K562 (cell line): Measurements from ENCODE around the gene ITGA2B. TPM values are rescaled to one million over a fixed set of nuclear protein-coding genes. Genes with fewer than 3 reads are reported as not detected.

Experiments
- BRF2 ChIP-seq: IDR thresholded peaks from 3 replicates; pipeline ENCODE4 v1.6.1; 2011; ENCODE audit warnings: borderline replicate concordance, mild to moderate bottlenecking; ENCODE audit not compliant: insufficient read length, insufficient read depth
- ELF1 ChIP-seq: fragments of 200-800 bp; sonication (Bioruptor generic); IDR thresholded peaks from 2 replicates; pipeline ENCODE4 v1.6.1; 2016; ENCODE audit warnings: missing genetic modification characterization, missing compliant biosample characterization
- HDAC2 ChIP-seq: fragments of 450-650 bp; IDR thresholded peaks from 2 replicates; pipeline ENCODE4 v1.6.1; 2016; ENCODE audit warnings: mild to moderate bottlenecking
- HES1 ChIP-seq: fragments of 450-650 bp; IDR thresholded peaks from 2 replicates; pipeline ENCODE4 v1.6.1; 2016; ENCODE audit warnings: low read depth, mild to moderate bottlenecking, moderate library complexity
- KLF10 ChIP-seq: fragments of 250-450 bp; sonication (Bioruptor Pico); IDR thresholded peaks from 2 replicates; pipeline ENCODE4 v1.6.1; 2021; ENCODE audit warnings: matching md5 sums
- NFYB ChIP-seq: IDR thresholded peaks from 2 replicates; pipeline ENCODE4 v1.6.1; 2011; ENCODE audit warnings: mild to moderate bottlenecking, moderate library complexity; ENCODE audit not compliant: insufficient read length; ENCODE audit errors: extremely low read depth
- RBFOX2 ChIP-seq: fragments of 200-400 bp; formaldehyde crosslinking; IDR thresholded peaks from 2 replicates; pipeline ENCODE4 v1.6.1; 2017; ENCODE audit warnings: low read depth, mild to moderate bottlenecking, low read length, moderate library complexity
- REST ChIP-seq, 2 experiments: fragments of 450-650 bp; formaldehyde crosslinking in 1 of 2; IDR thresholded peaks; 2 replicates each; pipeline versions ENCODE4 v1.4.0 to v1.6.1; 2014 to 2020; ENCODE audit warnings: mild to moderate bottlenecking in 2 of 2, borderline replicate concordance in 1 of 2, low read depth in 1 of 2
- SAFB ChIP-seq: fragments of 200-400 bp; formaldehyde crosslinking; IDR thresholded peaks from 2 replicates; pipeline ENCODE4 v1.6.1; 2017; ENCODE audit warnings: low read depth, low read length, borderline replicate concordance
- SRSF9 ChIP-seq: fragments of 200-400 bp; formaldehyde crosslinking; IDR thresholded peaks from 2 replicates; pipeline ENCODE4 v1.6.1; 2017; ENCODE audit warnings: low read depth, low read length, borderline replicate concordance
- STAT5B ChIP-seq: fragments of 250-450 bp; sonication (Bioruptor Pico); IDR thresholded peaks from 2 replicates; pipeline ENCODE4 v1.8.0; 2021; ENCODE audit warnings: mild to moderate bottlenecking, inconsistent platforms
- TAF15 ChIP-seq: fragments of 200-400 bp; formaldehyde crosslinking; IDR thresholded peaks from 2 replicates; pipeline ENCODE4 v1.6.1; 2017; ENCODE audit warnings: mild to moderate bottlenecking, low read depth, low read length, moderate library complexity
- ZNF274 ChIP-seq: IDR thresholded peaks from 2 replicates; pipeline ENCODE4 v1.6.1; 2011; ENCODE audit warnings: low read depth, mild to moderate bottlenecking, low read length, moderate library complexity, borderline replicate concordance
- ZNF3 ChIP-seq: fragments of 250-450 bp; sonication (Bioruptor Pico); IDR thresholded peaks from 2 replicates; pipeline ENCODE4 v1.5.0; 2021; ENCODE audit warnings: mild to moderate bottlenecking, moderate library complexity
- ZNF740 ChIP-seq, 3 experiments: fragments of 200-800 bp in 1 of 3; sonication (Bioruptor generic) in 1 of 3; sonication (generic) in 1 of 3; formaldehyde crosslinking in 1 of 3; IDR thresholded peaks; 2 replicates each; pipeline versions ENCODE4 v1.6.1 to v1.8.0; 2016 to 2022; ENCODE audit warnings: mild to moderate bottlenecking in 2 of 3, missing compliant biosample characterization in 2 of 3, missing genetic modification characterization in 2 of 3, missing genetic modification reagents in 1 of 3
- ZNF780A ChIP-seq: fragments of 250-450 bp; sonication (Bioruptor Pico); IDR thresholded peaks from 2 replicates; pipeline ENCODE4 v1.5.0; 2021; ENCODE audit warnings: mild to moderate bottlenecking
- polyA plus RNA-seq, 8 experiments: library from polyadenylated mRNA; depleted of rRNA in 4 of 8; stranded (reverse) in 5 of 8; unstranded in 3 of 8; fragments of >200 nt; fragmentation: Nextera tagmentation in 2 of 8; fragmentation: Illumina TruSeq in 1 of 8; extraction: Ambion mirVana in 2 of 8; extraction: Trizol in 1 of 8; gene quantifications; 2 replicates each; pipeline versions ENCODE4 v1.2.1 to v1.2.3, GENCODE V29; 2011 to 2014; ENCODE audit warnings: inconsistent platforms in 1 of 8, missing spikeins in 1 of 8
- total RNA-seq, 7 experiments: library from RNA; depleted of rRNA in 6 of 7; stranded (reverse); fragments of >200 nt in 6 of 7; fragmentation: Illumina TruSeq in 2 of 7; extraction: Trizol in 2 of 7; gene quantifications; 2 replicates each; pipeline versions ENCODE4 v1.2.1 to v1.2.3, GENCODE V29; 2011 to 2021; ENCODE audit warnings: low replicate concordance in 1 of 7

ITGA2B gene
- total and polyA plus RNA-seq, 9 of the 15 experiments (the other 6 are each of a cell fraction or from before 2014, with no cell fraction given) = 1.1 to 26.4 (median 5.6) TPM

GRCh38 chr17:44383363-44383762 is 6.1 kb downstream of the ITGA2B start (continued):
- no peak for TF ChIP-seq REST (IDR thresholded peaks at IDR 0.05; ENCODE audit: borderline replicate concordance)
- no peak for TF ChIP-seq REST (CRISPR knock-in tag; IDR thresholded peaks at IDR 0.05; ENCODE audit: low read depth)
- no peak for TF ChIP-seq ZNF3 (CRISPR knock-in tag)
- no peak for TF ChIP-seq ZNF740 (CRISPR knock-in tag; IDR thresholded peaks at IDR 0.05)
- TF ChIP-seq ZNF740 (tag; IDR thresholded peaks at IDR 0.05) = no peak
- no peak for TF ChIP-seq ELF1 (tag)
- no peak for TF ChIP-seq NFYB
- no peak for TF ChIP-seq RBFOX2
- TF ChIP-seq STAT5B (CRISPR knock-in tag) = no peak
- no peak for TF ChIP-seq HDAC2
- no peak for TF ChIP-seq TAF15
- no peak for TF ChIP-seq HES1
- no peak for TF ChIP-seq SRSF9
- TF ChIP-seq ZNF274 = no peak
- TF ChIP-seq BRF2 = no peak
- TF ChIP-seq KLF10 (CRISPR knock-in tag) = no peak
- TF ChIP-seq ZNF780A = no peak
- TF ChIP-seq SAFB = no peak
